ENCODE results near the gene GMDS.

GMDS gene

GRCh38 chr6:2173203-2173961 lies 72.0 kb downstream of the GMDS start:
- H3K79me2 ChIP-seq (ENCODE audit: low read length): no peaks in the 10 kb centered on the region
- H3K27me3 ChIP-seq (replicated peaks; ENCODE audit: insufficient read depth, low read length): no peaks in the 10 kb centered on the region
- no peak overlapping the region for H3K4me3 ChIP-seq (ENCODE audit: low read length)
- no peaks in the 10 kb centered on the region for H3F3A ChIP-seq (ENCODE audit: insufficient read depth, low read length)
- no peaks in the 10 kb centered on the region for H3K4me1 ChIP-seq (ENCODE audit: low read length)
- no peak overlapping the region for H3K27ac ChIP-seq (ENCODE audit: low read length)
- no peak for TF ChIP-seq EZH2phosphoT487 (IDR thresholded peaks at IDR 0.05; ENCODE audit: low read length)
- TF ChIP-seq CTCF (IDR thresholded peaks at IDR 0.05; ENCODE audit: low read length): no peak
- no peak for TF ChIP-seq EZH2 (optimal IDR thresholded peaks at IDR 0.05; ENCODE audit: low read depth, low read length)
- H3K4me2 ChIP-seq (ENCODE audit: low read depth, low read length): no peak overlapping the region
- no peaks in the 10 kb centered on the region for H4K20me1 ChIP-seq (ENCODE audit: insufficient read depth, low read length)
- H2AFZ ChIP-seq (ENCODE audit: low read length): no peak overlapping the region
- no peaks in the 10 kb centered on the region for H3K36me3 ChIP-seq (replicated peaks; ENCODE audit: insufficient read depth, low read length)
- no peaks in the 10 kb centered on the region for H3K9me3 ChIP-seq (replicated peaks; ENCODE audit: insufficient read depth, low read length)
- no peak for DNase-seq
- no peaks in the 10 kb centered on the region for H3K9me2 ChIP-seq (replicated peaks; ENCODE audit: insufficient read depth, low read length)
- H3K9ac ChIP-seq (ENCODE audit: low read length): no peak overlapping the region

- Histone ChIP-seq H3K27me3 (replicated peaks; ENCODE audit: insufficient read depth, low read length) (no peaks in the 10 kb centered on the region), H3K36me3 (replicated peaks; ENCODE audit: insufficient read depth, low read length) (no peaks in the 10 kb centered on the region), H3K9me3 (replicated peaks; ENCODE audit: insufficient read depth, low read length) (no peaks in the 10 kb centered on the region), H3K79me2 (ENCODE audit: low read length) (no peaks in the 10 kb centered on the region), H3F3A (ENCODE audit: insufficient read depth, low read length) (no peaks in the 10 kb centered on the region), H3K9me2 (replicated peaks; ENCODE audit: insufficient read depth, low read length) (no peaks in the 10 kb centered on the region), H3K4me2 (ENCODE audit: low read depth, low read length) (no peak overlapping the region), H3K27ac (ENCODE audit: low read length) (no peak overlapping the region), H3K4me3 (ENCODE audit: low read length) (no peak overlapping the region), H4K20me1 (ENCODE audit: insufficient read depth, low read length) (no peaks in the 10 kb centered on the region), H2AFZ (ENCODE audit: low read length) (no peak overlapping the region), H3K4me1 (ENCODE audit: low read length) (no peaks in the 10 kb centered on the region), H3K9ac (ENCODE audit: low read length) (no peak overlapping the region)
- DNase-seq: no peak
- TF ChIP-seq EZH2phosphoT487 (IDR thresholded peaks at IDR 0.05; ENCODE audit: low read length) (no peak), CTCF (IDR thresholded peaks at IDR 0.05; ENCODE audit: low read length) (no peak), EZH2 (optimal IDR thresholded peaks at IDR 0.05; ENCODE audit: low read depth, low read length) (no peak)
Measured at GRCh38 chr6:2171728-2172127, 73.7 kb downstream of the GMDS start.

- Histone ChIP-seq H3K27me3 (replicated peaks; ENCODE audit: insufficient read depth, low read length) (no peaks in the 10 kb centered on the region), H3K4me3 (ENCODE audit: low read length) (no peak overlapping the region), H3K9me3 (replicated peaks; ENCODE audit: insufficient read depth, low read length) (no peaks in the 10 kb centered on the region), H3K27ac (ENCODE audit: low read length) (no peak overlapping the region), H4K20me1 (ENCODE audit: insufficient read depth, low read length) (no peaks in the 10 kb centered on the region), H3K79me2 (ENCODE audit: low read length) (peaks cover 2% of the 10 kb centered on the region; the same call in 1 of the 2 replicates), H3K4me1 (ENCODE audit: low read length) (no peaks in the 10 kb centered on the region), H3K9ac (ENCODE audit: low read length) (no peak overlapping the region), H3K36me3 (replicated peaks; ENCODE audit: insufficient read depth, low read length) (no peaks in the 10 kb centered on the region), H3F3A (ENCODE audit: insufficient read depth, low read length) (no peaks in the 10 kb centered on the region), H2AFZ (ENCODE audit: low read length) (no peak overlapping the region), H3K4me2 (ENCODE audit: low read depth, low read length) (no peak overlapping the region), H3K9me2 (replicated peaks; ENCODE audit: insufficient read depth, low read length) (no peaks in the 10 kb centered on the region)
- no peak for DNase-seq
- TF ChIP-seq CTCF (IDR thresholded peaks at IDR 0.05; ENCODE audit: low read length) (no peak), EZH2phosphoT487 (IDR thresholded peaks at IDR 0.05; ENCODE audit: low read length) (no peak), EZH2 (optimal IDR thresholded peaks at IDR 0.05; ENCODE audit: low read depth, low read length) (no peak)
Measured at GRCh38 chr6:2168480-2168879, 76.9 kb downstream of the GMDS start.
